HepG2 (cell line): ENCODE data around the gene CDKN2A.

Experiments used
- ASH2L ChIP-seq: fragments of 300-600, 200-600 bp; sonication (generic); IDR thresholded peaks from 2 replicates; pipeline ENCODE4 v1.7.0; 2017; ENCODE audit warnings: low read depth, mild to moderate bottlenecking, moderate library complexity, mixed read lengths, low read length; ENCODE audit not compliant: insufficient read length
- CHD2 ChIP-seq: IDR thresholded peaks from 2 replicates; pipeline ENCODE4 v1.6.1; 2011; ENCODE audit warnings: low read depth, low read length, improper control_type of control experiment
- ESRRA ChIP-seq: sonication (generic); formaldehyde crosslinking; IDR thresholded peaks from 2 replicates; pipeline ENCODE4 v1.5.1; 2020; ENCODE audit warnings: mild to moderate bottlenecking, low read depth, missing genetic modification reagents
- HOXD1 ChIP-seq: sonication (generic); formaldehyde crosslinking; IDR thresholded peaks from 2 replicates; pipeline ENCODE4 v1.5.0; 2020; ENCODE audit warnings: missing genetic modification reagents
- MAZ ChIP-seq, 2 experiments: sonication (generic) in 1 of 2; formaldehyde crosslinking in 1 of 2; IDR thresholded peaks; 2 replicates each; pipeline versions ENCODE4 v1.5.0 to v1.6.1; 2012 to 2020; ENCODE audit warnings: low read depth in 2 of 2, mild to moderate bottlenecking in 2 of 2, borderline replicate concordance in 1 of 2, improper control_type of control experiment in 1 of 2, low read length in 1 of 2, missing genetic modification reagents in 1 of 2, moderate library complexity in 1 of 2
- MXI1 ChIP-seq: IDR thresholded peaks from 3 replicates; pipeline ENCODE4 v1.6.1; 2012; ENCODE audit warnings: low read depth, low read length, inconsistent platforms, borderline replicate concordance
- RELA ChIP-seq: sonication (generic); formaldehyde crosslinking; IDR thresholded peaks from 2 replicates; pipeline ENCODE4 v1.4.0; 2020; ENCODE audit warnings: missing genetic modification reagents
- RFX1 ChIP-seq: fragments of 450-650 bp; IDR thresholded peaks from 2 replicates; pipeline ENCODE4 v1.6.1; 2017
- RFXAP ChIP-seq: sonication (generic); formaldehyde crosslinking; IDR thresholded peaks from 2 replicates; pipeline ENCODE4 v1.4.0; 2020; ENCODE audit warnings: missing genetic modification reagents, borderline replicate concordance
- SIN3A ChIP-seq: IDR thresholded peaks from 2 replicates; pipeline ENCODE4 v1.6.1; 2011; ENCODE audit warnings: low read depth, mild to moderate bottlenecking, control low read depth, low read length, borderline replicate concordance
- ZNF672 ChIP-seq: sonication (generic); formaldehyde crosslinking; IDR thresholded peaks from 2 replicates; pipeline ENCODE4 v1.8.1; 2022; ENCODE audit warnings: missing genetic modification reagents
- TF ChIP-seq, protein P1 (sequence below): sonication (generic); formaldehyde crosslinking; IDR thresholded peaks from 2 replicates; pipeline ENCODE4 v1.8.0; 2022; ENCODE audit warnings: mild to moderate bottlenecking, missing genetic modification reagents; ENCODE audit not compliant: insufficient replicate concordance
- TF ChIP-seq, protein P2 (sequence below): sonication (generic); formaldehyde crosslinking; IDR thresholded peaks from 2 replicates; pipeline ENCODE4 v1.5.0; 2020; ENCODE audit warnings: mild to moderate bottlenecking, missing genetic modification reagents, moderate library complexity
- TF ChIP-seq, protein P3 (sequence below), 2 experiments: sonication (generic) in 1 of 2; formaldehyde crosslinking in 1 of 2; IDR thresholded peaks; 2 replicates each; pipeline versions ENCODE4 v1.5.1 to v1.6.1; 2011 to 2020; ENCODE audit warnings: borderline replicate concordance in 1 of 2, low read depth in 1 of 2, low read length in 1 of 2, mild to moderate bottlenecking in 1 of 2, missing genetic modification reagents in 1 of 2, moderate library complexity in 1 of 2

DNA sequence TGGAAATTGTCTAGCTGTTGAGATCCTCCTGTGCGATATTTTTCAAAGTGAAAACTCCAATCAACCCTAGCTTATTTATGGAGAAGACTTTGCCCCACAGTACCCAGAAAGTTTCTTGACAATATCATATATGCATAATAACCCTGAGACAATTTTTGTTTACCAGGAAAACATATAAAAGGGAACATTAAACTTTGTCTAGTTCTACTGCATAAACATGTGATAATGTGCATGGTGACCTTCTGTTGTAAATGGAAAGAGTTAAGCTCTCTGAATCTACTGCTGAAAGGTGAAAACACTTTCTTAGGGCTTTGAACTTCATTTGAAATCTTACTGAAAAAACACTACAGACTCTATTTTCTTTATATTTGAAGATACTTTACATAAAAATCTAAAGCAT lies 47.2 kb upstream of the CDKN2A start:
- TF ChIP-seq, protein P1, sequence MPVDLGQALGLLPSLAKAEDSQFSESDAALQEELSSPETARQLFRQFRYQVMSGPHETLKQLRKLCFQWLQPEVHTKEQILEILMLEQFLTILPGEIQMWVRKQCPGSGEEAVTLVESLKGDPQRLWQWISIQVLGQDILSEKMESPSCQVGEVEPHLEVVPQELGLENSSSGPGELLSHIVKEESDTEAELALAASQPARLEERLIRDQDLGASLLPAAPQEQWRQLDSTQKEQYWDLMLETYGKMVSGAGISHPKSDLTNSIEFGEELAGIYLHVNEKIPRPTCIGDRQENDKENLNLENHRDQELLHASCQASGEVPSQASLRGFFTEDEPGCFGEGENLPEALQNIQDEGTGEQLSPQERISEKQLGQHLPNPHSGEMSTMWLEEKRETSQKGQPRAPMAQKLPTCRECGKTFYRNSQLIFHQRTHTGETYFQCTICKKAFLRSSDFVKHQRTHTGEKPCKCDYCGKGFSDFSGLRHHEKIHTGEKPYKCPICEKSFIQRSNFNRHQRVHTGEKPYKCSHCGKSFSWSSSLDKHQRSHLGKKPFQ (CRISPR knock-in tag), result no peak
- TF ChIP-seq MXI1, result no peak
- TF ChIP-seq, protein P2, sequence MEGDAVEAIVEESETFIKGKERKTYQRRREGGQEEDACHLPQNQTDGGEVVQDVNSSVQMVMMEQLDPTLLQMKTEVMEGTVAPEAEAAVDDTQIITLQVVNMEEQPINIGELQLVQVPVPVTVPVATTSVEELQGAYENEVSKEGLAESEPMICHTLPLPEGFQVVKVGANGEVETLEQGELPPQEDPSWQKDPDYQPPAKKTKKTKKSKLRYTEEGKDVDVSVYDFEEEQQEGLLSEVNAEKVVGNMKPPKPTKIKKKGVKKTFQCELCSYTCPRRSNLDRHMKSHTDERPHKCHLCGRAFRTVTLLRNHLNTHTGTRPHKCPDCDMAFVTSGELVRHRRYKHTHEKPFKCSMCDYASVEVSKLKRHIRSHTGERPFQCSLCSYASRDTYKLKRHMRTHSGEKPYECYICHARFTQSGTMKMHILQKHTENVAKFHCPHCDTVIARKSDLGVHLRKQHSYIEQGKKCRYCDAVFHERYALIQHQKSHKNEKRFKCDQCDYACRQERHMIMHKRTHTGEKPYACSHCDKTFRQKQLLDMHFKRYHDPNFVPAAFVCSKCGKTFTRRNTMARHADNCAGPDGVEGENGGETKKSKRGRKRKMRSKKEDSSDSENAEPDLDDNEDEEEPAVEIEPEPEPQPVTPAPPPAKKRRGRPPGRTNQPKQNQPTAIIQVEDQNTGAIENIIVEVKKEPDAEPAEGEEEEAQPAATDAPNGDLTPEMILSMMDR (CRISPR knock-in tag), result no peak
- TF ChIP-seq MAZ (IDR thresholded peaks at IDR 0.05; ENCODE audit: borderline replicate concordance, low read depth, low read length), result no peak
- TF ChIP-seq MAZ (CRISPR knock-in tag; IDR thresholded peaks at IDR 0.05; ENCODE audit: low read depth), result no peak
- TF ChIP-seq HOXD1, result no peak
- no peak for TF ChIP-seq CHD2
- TF ChIP-seq ESRRA, result no peak
- no peak for TF ChIP-seq RELA (CRISPR knock-in tag)
- TF ChIP-seq ZNF672 (CRISPR knock-in tag), result no peak
- no peak for TF ChIP-seq ASH2L
- no peak for TF ChIP-seq RFXAP (CRISPR knock-in tag)
- no peak for TF ChIP-seq RFX1
- TF ChIP-seq, protein P3, sequence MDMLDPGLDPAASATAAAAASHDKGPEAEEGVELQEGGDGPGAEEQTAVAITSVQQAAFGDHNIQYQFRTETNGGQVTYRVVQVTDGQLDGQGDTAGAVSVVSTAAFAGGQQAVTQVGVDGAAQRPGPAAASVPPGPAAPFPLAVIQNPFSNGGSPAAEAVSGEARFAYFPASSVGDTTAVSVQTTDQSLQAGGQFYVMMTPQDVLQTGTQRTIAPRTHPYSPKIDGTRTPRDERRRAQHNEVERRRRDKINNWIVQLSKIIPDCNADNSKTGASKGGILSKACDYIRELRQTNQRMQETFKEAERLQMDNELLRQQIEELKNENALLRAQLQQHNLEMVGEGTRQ (IDR thresholded peaks at IDR 0.05; ENCODE audit: low read depth, low read length), result no peak
- TF ChIP-seq, protein P3 (CRISPR knock-in tag; IDR thresholded peaks at IDR 0.05; ENCODE audit: borderline replicate concordance), result no peak
- TF ChIP-seq SIN3A, result no peak
